NCI-H2227 (cell line): Measurements from ENCODE around the gene SLC22A12.
"Not testable (repeated sequence)": the region's sequence is repeated elsewhere in the genome, so short reads cannot be mapped to it uniquely, and the experiment has no call there.

Experiments
- DNase-seq: peaks from one replicate; lab custom pipeline; 2025; ENCODE audit not compliant: unreplicated experiment; lab: John Stamatoyannopoulos, UW

SLC22A12 gene

DNA sequence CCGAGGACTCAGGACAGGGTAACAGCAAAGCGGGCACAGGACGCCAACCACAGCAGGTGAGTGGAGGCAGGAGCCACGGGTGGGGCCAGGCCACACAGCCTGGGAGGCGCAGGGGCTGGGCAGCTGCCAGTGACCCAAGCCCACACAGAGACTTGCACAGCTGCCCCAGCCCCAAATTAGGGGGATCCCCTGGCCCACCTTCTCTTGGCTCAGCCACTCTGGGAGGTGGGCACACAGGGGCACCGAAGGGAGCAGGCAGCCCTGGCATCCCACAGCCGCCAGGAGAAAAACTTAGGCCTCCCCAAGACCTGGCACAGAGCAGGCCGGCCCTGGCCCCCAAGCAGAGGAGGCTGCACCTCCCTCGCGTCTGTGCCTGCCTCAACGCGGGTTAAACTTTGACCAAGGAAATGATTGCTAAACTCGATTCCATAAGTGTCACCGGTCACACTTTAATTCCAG, at the start of gene SLC22A12:
TSS of gene SLC22A12 (plus strand) at position 458 of the 459 bp plus-strand sequence. CDS start 337 bp downstream, outside the sequence.
- no peak for DNase-seq

DNA sequence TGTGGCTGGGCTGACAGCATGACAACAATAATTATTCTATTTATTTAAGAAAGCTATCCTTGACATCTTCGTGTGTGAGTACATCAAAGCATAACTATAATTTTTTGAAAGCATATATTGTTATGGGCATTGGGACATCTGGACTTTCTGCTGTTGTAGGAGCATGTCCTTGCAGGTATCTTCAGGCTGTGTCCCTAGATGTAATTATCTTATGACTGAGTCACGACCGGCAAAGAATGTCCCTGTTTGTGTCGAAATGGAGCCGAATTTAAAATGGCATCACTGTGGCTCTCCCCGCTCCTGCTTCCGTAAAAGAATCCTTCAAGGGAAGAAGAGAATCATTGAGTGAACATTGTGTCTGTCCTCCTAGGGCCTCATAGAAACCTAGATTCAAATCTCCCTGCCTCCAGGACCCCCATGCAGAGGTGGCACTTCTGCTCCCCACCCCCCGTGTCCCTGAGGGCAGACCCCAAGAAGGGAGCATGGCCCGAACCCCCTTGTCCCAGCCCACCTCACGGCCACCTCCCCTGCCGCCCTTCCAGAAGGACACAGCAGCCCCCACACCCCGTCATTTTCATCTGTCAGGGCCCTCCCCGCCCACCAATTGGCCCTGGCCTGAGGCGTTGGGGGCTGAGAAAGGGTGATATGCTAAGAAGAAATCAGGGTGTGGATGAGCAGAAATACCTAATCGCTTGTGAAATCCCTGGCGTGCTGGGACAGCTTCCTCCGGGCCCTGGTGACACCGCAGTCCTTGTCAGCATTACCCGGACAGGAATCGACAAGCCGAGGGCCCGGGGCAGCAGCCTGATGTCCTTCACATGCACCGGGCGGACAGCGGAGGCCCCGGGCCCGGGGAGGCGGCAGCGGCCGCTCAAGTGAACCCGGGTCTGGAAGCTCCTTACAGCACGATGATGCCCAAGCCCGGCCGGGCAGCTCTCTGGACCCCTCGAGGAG, 48.6 kb upstream of the SLC22A12 start:
- DNase-seq = no peak

DNA sequence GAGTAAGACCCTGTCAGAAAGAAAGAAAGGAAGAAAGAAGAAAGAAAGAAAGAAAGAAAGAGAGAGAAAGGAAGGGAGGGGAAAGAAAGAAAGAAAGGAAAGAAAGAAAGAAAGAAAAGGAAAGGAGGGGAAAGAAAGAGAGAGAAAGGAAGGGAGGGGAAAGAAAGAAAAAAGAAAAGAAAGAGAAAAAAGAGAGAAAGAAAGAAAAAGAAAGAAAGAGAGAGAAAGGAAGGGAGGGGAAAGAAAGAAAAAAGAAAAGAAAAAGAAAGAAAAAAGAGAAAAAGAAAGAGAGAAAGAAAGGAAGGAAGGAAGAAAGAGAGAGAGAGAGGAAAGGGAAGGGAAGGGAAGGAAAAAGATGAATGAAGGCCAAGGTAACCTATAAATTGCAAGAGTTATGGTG, 47.2 kb upstream of the SLC22A12 start:
- DNase-seq = no peak

DNA sequence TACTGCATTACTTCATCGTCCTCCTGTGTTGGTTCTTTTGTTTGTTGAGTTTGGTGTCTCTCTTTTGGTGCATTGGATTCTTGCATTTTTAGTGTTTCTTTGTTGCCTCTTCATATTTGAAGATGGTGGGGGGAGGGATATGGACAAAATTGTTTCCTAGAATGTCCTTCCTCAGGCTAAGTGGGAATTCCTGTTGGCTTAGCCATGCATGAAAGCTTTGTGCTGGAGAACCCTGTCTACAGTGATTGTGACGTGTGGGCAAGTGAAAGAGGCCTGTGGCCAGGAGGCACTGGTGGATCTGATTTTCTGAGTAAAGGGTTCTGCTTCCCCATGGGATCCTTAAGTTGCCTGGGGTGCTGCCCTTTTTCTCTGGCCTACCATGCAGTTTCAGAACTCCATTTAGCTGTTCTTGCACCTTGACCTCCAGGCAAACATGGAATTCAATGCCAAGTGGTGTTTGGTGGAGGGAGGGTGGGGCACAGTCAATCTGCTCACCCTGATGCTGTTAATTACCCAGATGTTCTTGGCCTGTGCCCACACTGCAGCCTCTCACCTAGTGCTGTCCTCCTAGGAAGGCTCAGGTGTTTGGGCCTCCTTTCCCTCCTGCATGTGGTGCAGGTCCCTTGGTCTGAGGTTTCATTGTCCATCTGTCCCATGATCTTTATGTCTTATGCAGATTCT, 46.3 kb upstream of the SLC22A12 start:
- no peak for DNase-seq

DNA sequence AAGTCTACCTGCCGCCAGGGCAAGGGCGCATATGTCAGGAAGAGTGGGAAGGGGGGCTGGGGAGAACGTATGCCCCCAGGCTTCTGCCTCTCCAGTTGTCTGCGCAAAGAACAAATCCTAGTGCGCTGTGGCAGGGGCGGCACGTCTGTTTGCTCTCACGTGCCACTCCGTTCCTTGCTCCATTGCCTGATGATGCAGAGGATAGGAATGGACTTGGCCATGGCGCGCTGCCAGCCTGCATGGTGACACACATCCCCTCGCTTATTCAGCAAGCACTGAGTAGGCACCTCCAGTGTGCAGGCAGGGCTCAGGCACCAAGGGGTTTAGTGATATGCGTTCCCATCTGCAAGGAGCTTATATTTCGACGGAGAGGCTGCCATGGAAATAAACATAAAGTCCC, 45.4 kb upstream of the SLC22A12 start:
- no peak for DNase-seq

DNA sequence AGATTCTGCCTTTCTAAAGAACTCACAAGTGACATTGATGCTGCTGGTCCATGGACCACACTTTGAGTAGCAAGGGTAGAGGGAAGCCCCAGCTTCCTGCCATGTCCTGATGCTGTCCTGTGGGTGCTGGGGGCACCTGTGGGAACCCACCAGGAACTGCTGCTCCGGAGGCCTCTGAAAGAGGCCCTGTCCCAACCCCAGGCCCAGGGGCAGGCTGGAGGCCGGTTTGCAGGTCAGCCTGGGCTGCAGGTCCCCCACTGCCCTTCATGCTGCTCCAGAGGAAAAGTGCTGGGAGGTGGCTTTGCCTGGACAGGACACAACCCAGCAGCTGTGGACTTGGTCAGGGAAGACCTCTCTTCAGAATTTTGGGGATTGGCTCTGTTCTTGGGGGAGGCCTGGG, 44.8 kb upstream of the SLC22A12 start:
- DNase-seq = no peak

DNA sequence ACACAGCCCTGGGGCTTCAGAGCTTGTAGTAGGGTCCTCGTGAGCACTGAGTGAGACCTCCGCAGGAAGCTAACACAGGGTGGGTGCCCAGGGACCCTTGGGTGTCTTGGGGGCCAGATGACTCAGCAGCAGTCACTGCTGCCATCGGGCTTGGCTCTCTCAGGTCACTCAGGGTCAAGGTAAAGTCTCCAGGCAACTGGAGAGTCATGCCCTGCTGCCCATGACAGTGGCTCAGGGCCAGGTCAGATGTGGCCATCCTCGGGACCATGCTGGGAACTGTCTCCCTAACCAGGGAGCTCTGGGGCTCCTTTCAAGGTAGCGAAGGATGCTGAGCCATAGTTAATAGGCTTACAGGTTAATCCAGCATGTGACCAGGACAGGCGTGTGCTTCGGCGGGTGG, 44.4 kb upstream of the SLC22A12 start:
- no peak for DNase-seq

DNA sequence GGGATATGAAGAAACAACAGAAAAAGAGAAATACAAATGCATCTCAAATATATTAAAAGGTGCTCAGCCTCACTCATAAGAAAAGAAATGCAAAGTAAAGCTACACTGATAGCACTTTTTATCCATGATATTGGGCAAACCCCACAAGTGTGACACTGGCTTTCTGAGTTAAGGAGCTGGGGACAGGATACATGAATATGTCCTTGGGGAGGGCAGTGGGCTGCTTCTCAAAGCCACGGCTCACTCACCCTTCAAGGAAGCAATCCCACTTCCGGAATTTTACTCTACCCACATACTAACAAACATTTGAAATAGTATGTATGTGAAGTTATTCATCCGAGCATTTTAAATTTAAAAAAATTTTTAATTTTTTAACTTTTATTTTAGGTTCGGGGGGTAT, 41.1 kb upstream of the SLC22A12 start:
- DNase-seq = no peak

DNA sequence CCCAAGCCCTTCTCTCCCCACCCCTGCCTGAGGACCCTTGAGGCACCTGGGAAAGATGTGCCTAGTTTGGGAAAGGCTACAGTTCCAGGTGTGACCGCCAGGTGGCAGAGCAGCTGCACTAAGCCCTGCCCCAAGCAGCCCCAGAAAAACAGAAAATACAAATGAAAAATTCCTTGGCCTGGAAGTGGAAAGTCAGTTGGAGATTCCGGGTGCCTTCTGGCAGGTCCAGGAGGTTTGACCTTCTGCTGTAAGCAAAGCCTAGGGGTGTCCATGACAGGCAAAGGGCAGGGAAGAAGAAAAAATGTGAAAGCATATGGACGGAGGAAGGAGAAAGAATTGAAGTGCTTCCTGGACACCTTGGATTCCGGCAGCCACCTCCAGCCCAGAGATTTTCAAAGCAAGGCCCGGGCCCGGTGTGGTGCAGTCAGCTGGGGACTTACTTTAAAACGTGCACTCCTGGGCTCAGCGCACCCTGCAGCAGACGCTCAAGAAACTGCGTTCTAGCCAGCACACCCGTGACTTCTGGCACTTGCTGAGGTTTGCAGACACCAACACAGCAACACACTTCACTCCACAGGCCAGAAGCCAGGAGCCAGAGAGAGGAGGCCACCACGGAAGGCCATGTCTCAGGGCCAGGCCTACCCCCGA, 37.3 kb upstream of the SLC22A12 start:
- DNase-seq = peak; percentile 51

DNA sequence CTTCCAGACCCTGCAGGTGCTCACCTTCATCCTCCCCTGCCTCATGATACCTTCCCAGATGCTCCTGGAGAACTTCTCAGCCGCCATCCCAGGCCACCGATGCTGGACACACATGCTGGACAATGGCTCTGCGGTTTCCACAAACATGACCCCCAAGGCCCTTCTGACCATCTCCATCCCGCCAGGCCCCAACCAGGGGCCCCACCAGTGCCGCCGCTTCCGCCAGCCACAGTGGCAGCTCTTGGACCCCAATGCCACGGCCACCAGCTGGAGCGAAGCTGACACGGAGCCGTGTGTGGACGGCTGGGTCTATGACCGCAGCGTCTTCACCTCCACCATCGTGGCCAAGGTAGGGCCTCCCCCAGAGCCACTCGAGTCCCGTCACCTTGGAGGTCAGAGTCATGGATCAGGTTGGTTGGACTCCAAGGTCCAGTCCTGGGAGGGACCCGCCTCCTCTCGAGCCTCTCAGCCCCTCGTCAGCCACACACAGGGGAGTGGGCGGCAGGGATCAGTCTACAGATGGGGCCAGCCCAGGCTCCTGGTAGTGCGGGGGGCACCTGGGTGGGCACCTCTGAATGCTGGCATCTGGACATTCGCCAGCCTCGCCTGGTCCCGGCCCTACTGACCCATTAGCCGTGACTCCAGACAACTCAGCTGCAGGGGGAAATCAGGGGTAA, 34.8 kb upstream of the SLC22A12 start:
- DNase-seq = no peak

DNA sequence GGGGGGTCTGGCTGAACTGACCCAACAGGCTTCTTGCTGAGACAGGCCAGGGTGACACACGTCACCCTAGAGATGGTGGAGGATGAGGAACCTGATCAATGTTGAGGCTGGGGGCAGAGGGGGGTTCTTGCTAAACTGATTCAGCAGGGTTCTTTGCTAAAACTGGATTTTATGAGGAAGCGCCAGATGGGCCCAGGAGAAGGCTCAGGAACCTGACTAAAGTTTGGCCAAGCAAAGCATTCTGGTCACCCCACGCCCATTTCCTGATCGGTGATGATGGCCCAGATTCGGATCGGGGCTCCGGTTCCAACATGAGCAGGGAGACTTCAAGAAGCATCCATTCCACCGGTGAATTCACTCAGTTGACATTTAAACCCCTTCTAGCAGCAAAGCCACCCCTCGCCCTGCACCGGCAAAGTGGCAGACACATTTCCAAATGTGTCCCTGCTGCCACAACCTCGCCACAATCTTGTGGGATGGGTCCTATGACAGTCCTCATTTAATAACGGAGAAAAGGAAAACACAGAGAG, 34.2 kb upstream of the SLC22A12 start:
- DNase-seq = no peak

DNA sequence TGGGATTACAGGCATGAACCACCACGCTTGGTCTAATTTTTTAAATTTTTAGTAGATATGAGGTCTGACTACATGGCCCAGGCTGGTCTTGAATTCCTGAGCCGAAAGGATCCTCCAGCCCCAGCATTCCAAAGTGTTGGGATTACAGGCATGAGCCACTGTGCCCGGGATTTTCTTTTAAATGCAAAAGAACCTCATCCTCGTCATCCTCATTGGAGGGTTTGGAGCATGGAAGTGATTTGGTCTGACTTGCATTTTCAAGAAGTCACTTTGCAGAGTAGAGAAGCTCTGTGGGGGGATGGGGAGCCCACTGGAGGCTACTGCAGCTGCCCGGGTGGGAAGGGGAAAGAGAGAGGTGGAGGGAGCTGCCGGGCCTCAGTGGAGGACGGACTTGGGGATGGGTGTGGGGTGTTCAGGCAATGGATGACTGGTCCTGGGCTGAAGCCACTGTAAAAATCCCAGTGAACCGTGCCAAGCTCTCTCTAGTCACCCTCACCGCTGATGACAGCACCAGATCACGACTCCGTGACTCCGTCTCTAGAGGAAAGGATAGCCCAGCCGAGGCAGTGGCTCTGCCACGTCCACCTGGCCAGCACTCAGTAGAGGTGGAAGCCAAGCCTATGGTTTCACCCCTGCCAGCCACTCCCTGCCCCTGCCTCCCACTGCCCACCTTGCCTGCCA, 32.8 kb upstream of the SLC22A12 start:
- no peak for DNase-seq

DNA sequence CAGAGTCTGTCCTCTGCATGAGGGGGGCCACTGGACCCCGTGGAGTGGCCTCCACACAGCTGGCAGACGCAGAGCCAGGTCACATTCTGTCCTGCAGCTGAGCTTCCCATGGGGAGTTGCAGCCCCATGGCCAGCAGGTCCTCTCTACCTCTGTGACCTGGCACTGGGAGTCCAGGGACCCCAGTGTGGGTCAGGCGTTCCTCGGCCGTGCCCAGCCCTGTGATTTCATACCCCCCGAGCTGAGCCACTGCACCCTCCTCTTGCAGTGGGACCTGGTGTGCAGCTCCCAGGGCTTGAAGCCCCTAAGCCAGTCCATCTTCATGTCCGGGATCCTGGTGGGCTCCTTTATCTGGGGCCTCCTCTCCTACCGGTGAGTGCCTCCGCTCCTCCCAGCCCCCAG, 32.2 kb upstream of the SLC22A12 start:
- no peak for DNase-seq

DNA sequence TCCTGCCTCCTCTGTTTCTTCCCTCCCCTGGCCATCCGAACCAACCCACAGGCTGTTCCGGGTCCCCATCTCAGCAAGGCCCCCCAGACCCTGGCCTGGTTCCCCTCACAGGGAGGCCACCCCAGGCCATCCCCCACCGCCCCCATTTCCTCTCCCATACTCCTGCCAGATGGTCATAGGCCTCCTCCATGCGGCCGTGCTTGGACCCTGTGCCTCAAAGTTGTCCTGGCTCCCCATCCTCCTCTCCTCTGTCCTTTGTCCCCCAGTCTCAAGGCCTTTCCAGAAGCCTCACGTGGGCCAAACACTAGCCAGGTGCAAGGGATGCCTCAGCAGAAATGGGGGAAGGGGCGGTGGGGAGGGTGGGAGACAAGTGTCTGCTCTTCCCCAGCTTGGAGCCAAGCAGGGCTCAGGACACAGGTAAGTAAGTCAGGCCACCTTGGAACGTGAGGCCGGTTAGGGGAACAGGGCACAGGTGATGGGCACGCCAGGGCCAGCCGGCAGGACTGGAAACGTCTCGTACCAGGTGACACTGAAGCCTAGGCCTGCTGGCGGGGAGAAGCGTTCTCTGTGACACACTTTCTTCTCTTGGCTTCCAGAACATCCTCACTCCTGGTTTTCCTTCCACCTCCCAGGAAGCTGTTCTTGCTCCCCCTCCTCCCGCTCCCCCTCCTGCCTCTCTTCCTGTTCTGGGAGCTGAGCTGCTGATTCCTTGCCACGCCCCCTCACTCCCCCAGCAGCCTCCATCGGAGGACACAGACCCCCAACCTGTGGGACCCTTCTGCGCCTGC, 31.5 kb upstream of the SLC22A12 start:
- DNase-seq = no peak

DNA sequence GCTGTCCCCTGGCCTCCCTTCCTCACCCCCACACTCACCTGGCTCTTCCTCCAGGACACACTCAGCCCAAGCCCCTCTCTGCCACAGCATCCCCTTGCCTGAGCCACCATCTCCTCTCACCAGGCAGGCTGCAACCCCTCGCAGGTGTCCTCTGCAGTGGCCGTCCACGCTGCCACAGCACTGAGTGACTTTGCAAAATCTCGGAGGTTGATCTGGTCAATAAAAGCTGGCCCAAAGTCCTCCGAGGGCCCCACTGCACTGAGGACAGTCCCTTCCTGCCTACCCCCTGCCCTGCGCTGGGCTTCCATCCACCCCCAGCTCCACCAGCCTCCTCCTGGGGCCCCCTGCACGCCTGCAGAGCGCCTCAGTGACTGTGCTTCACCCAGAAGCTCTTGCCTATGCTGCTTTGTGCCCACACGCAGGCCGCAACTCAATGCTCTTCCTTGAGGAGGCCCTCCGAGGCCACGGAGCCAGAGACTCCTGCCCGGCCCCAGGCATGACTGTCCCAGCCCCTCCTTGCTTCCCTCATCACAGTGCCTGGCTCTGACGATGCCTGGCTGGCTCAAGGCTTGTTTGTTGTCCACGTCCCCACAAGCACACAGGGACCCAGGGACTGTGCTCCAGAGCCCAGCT, 30.8 kb upstream of the SLC22A12 start:
- DNase-seq = no peak

DNA sequence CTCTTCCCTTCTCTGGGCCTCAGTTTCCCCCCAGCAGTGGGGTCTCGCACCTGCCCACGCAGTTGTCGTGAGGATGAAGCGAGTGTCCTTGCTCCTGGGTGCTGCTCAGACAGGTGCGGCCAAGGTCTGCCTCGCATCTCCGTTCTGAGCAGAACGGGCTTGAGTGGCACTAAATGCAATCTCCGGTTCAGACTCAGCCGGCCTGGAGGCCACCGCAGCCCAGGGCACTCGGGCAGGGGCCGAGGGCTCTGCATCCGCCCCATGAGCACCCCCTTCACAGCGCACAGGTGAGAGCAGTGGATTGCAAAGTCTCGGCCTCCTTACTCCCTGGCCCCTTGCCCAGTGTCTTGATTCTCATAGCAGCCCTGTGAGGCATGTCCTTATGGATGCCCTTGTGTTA, 30.1 kb upstream of the SLC22A12 start:
- no peak for DNase-seq

DNA sequence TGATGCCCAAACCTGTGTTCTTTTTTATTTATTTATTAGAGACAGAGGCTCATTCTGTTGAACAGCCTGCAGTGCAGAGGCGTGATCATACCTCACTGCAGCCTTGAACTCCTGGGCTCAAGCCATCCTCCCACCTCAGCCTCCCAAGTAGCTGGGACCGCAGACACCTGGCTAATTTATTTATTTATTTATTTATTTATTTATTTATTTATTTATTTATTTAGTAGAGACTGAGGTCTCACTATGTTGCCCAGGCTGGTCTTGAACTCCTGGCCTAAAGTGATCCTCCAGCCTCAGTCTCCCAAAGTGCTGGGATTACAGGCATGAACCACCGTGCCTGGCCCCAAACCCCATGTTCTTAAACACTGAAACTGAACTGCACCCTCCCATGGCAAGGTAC, 29.6 kb upstream of the SLC22A12 start:
- not testable (repeated sequence) for DNase-seq

DNA sequence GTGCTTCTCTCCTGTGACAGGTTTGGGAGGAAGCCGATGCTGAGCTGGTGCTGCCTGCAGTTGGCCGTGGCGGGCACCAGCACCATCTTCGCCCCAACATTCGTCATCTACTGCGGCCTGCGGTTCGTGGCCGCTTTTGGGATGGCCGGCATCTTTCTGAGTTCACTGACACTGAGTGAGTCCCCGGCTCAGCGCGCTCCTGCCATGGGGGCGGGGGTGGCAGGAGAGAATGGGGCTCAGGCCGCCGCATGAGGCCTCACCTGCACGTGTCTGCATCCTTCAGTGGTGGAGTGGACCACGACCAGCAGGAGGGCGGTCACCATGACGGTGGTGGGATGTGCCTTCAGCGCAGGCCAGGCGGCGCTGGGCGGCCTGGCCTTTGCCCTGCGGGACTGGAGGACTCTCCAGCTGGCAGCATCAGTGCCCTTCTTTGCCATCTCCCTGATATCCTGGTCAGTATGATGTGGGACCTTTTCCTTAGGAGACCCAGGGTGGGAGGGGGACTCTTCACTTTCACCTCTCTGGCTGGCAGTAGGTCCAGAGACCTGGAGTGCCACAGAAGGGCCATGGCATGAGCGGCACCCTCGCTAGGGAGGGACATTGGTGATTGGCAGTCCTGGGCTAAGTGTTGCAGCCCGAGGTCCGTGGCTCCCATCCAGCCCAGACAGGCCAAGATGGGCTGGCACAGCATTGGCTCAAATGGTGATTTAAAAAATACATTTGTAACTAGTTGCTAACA, 28.9 kb upstream of the SLC22A12 start:
- no peak for DNase-seq
